ENCODE measurements around the gene BTN1A1. TPM values are rescaled to one million over a fixed set of nuclear protein-coding genes. Genes with fewer than 3 reads are reported as not detected.

Gene BTN1A1
- total RNA-seq, 2 experiments from 2014 or later = not detected

GRCh38 chr6:26482338-26482737, 17.8 kb upstream of the BTN1A1 start:
- H3K4me1 Mint-ChIP-seq = peaks cover 4% of the 10 kb centered on the region
- CTCF ChIA-PET = no interaction called here
- ATAC-seq = no peak
- no peak for DNase-seq
- no peak overlapping the region for H3K27ac Mint-ChIP-seq
- H3K27me3 Mint-ChIP-seq = no peaks in the 10 kb centered on the region
- no peaks in the 10 kb centered on the region for H3K9me3 Mint-ChIP-seq (ENCODE audit: low read depth)
- peaks cover 5% of the 10 kb centered on the region for H3K36me3 Mint-ChIP-seq
- no peak overlapping the region for H3K4me3 Mint-ChIP-seq

DNA sequence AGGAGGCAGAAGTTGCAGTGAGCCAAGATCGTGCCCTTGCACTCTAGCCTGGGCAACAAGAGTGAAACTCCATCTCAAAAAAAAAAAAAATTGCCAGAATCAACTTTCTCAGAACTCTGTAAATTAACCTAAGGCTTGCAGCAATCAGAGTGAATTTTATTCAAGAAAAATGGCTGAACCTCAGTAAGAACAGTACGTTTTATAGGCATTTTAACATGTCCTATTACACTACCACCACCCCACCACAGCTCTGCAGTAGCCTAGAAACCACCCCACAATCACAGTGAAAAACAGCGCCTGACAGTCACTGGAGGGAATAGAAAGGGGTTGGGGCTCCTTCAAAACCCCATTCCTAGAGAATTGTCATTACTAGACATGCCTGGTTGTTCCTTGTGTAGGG, 16.4 kb upstream of the BTN1A1 start:
- CTCF ChIA-PET = interaction anchor here (0.6 kb wide), 1 partner anchor 49 kb away, joined by 3 read pairs; no protein-coding TSS in a partner anchor
- H3K36me3 Mint-ChIP-seq = peaks cover 5% of the 10 kb centered on the region
- H3K4me1 Mint-ChIP-seq = peaks cover 4% of the 10 kb centered on the region
- DNase-seq (no peak), ATAC-seq (no peak)
- H3K9me3 Mint-ChIP-seq (ENCODE audit: low read depth) = peaks cover 3% of the 10 kb centered on the region
- no peak overlapping the region for H3K4me3 Mint-ChIP-seq
- H3K27ac Mint-ChIP-seq = no peak overlapping the region
- H3K27me3 Mint-ChIP-seq = no peaks in the 10 kb centered on the region

DNA sequence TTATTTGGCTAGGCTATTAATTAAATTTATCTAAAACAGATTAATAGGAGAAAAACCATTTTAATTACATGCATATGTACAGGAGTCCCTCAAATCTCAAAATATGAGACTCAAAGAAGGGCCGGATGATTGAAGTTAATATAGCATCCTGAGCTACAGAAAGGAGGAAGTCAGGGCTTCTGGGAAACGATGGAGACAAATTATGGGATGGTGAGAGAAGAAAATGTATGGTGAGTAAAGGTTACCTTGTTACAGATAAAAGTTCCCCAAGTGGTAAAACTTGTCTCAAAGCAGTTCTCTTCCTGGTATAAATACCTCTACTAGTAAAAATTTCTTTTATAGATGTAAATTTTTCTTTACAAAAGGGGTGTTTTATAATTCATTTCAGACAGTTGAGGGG, 15.9 kb upstream of the BTN1A1 start:
- CTCF ChIA-PET = interaction anchor here (0.6 kb wide), 1 partner anchor 49 kb away, joined by 3 read pairs; no protein-coding TSS in a partner anchor
- DNase-seq (no peak), ATAC-seq (no peak)
- no peaks in the 10 kb centered on the region for H3K27me3 Mint-ChIP-seq
- H3K4me3 Mint-ChIP-seq = no peak overlapping the region
- peaks cover 4% of the 10 kb centered on the region for H3K4me1 Mint-ChIP-seq
- peaks cover 3% of the 10 kb centered on the region for H3K9me3 Mint-ChIP-seq (ENCODE audit: low read depth)
- peaks cover 5% of the 10 kb centered on the region for H3K36me3 Mint-ChIP-seq
- H3K27ac Mint-ChIP-seq = no peak overlapping the region

DNA sequence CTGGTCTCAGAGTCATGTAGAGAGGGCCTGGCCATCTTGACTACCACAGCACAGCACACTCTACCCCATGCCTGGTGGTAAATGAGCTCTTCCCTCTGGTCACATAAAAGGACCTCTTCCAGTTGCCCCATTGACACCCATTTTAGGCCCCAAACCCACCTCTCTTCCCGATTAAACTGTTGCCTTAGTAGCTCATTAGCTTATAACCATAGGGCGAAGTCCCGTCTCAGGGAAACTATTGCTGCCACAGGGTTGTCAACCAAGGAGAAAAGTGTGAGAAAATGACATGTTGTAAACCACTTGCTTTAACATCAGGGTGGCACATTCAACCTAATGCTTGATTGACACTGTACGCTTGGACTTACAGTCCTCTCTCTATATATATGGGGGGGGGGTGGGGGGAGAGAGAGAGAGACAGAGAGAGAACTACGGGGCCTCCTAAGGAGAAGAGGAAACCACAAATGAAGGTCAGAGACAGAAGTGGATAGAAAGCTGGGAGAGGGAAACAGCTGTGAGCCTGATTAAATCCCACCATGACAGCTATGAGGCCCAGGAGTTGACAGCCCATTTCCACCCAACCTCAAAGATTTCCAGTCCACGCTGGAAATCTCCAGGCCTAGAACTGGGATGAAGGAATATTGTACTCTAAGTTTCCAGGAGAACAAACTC, 14.9 kb upstream of the BTN1A1 start:
- H3K36me3 Mint-ChIP-seq = peaks cover 5% of the 10 kb centered on the region
- peaks cover 3% of the 10 kb centered on the region for H3K9me3 Mint-ChIP-seq (ENCODE audit: low read depth)
- peaks cover 4% of the 10 kb centered on the region for H3K4me1 Mint-ChIP-seq
- no peak overlapping the region for H3K27ac Mint-ChIP-seq
- H3K4me3 Mint-ChIP-seq = no peak overlapping the region
- ATAC-seq (no peak), DNase-seq (no peak)
- CTCF ChIA-PET = interaction anchor here (0.7 kb wide), 1 partner anchor 87 kb away, joined by 4 read pairs; no protein-coding TSS in a partner anchor
- H3K27me3 Mint-ChIP-seq = no peaks in the 10 kb centered on the region

- DNase-seq (no peak), ATAC-seq (no peak)
- CTCF ChIA-PET = interaction anchor here (1.4 kb wide), 1 partner anchor 10 kb away, joined by 3 read pairs; no protein-coding TSS in a partner anchor
- peaks cover 5% of the 10 kb centered on the region for H3K4me1 Mint-ChIP-seq
- peaks cover 5% of the 10 kb centered on the region for H3K36me3 Mint-ChIP-seq
- H3K27ac Mint-ChIP-seq = no peak overlapping the region
- peaks cover 3% of the 10 kb centered on the region for H3K9me3 Mint-ChIP-seq (ENCODE audit: low read depth)
- no peaks in the 10 kb centered on the region for H3K27me3 Mint-ChIP-seq
- no peak overlapping the region for H3K4me3 Mint-ChIP-seq
These were observed 13.7 kb upstream of the BTN1A1 start for GRCh38 chr6:26486358-26486757.

GRCh38 chr6:26487466-26487865, 12.6 kb upstream of the BTN1A1 start:
- CTCF ChIA-PET = interaction anchor here (1.2 to 1.4 kb wide), 2 partner anchors 11 to 65 kb away, joined by 3 read pairs; no protein-coding TSS in a partner anchor
- no peak for ATAC-seq
- H3K9me3 Mint-ChIP-seq (ENCODE audit: low read depth) = peaks cover 3% of the 10 kb centered on the region

DNA sequence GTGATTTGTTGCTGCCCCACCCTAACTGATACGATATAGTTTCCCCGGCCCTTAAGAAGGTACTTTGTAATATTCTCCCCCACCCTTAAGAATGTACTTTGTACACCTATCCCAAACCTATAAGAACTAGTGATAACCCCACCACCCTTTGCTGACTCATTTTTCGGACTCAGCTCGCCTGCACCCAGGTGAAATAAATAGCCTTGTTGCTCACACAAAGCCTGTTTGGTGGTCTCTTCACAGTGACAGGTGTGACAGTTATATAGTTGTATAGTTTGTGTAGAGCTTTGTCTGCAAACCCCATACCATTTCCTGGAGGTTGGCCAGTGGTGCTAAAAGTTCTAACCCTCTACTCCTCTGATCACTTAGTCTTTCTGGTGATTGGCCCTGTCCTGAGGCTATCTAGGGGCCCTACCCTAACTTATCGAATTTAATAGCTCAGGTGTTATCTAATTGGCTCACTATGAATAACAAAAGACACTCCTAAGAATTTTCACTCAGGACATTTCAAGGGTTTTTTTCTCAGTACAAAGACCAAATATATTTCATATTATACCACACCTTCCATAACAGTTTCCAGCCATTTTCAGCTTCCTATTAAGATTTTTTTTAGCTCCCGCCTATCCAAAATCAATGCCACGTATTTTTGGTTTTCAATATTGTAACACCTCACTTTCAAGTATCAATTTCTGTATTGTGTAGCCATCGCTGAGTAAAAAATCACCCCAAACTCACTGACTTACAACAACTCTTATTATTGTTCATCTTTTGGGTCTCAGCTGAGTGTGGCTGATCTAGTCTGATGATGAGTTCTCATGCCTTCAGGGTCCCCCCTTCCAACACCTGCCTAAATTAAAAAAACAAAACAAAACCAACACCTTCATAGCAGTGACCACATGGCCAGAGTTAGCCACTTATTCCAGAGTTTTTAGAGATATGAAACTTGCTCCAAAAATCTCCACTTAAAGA, 9.8 kb upstream of the BTN1A1 start:
- no peak overlapping the region for H3K4me3 Mint-ChIP-seq
- DNase-seq (no peak), ATAC-seq (no peak)
- peaks cover 24% of the 10 kb centered on the region for H3K4me1 Mint-ChIP-seq
- no peaks in the 10 kb centered on the region for H3K27me3 Mint-ChIP-seq
- CTCF ChIA-PET = interaction anchor here (0.6 to 1.4 kb wide), 5 partner anchors 10 to 604 kb away, joined by 3 to 4 read pairs (median 3); partner anchors contain the start of gene BTN1A1
- H3K36me3 Mint-ChIP-seq = peaks cover 5% of the 10 kb centered on the region
- no peak overlapping the region for H3K27ac Mint-ChIP-seq
- H3K9me3 Mint-ChIP-seq (ENCODE audit: low read depth) = peaks cover 3% of the 10 kb centered on the region

More at GRCh38 chr6:26487466-26487865, 12.6 kb upstream of the BTN1A1 start:
- H3K36me3 Mint-ChIP-seq = peaks cover 5% of the 10 kb centered on the region
- H3K27me3 Mint-ChIP-seq = no peaks in the 10 kb centered on the region
- H3K4me1 Mint-ChIP-seq = peaks cover 7% of the 10 kb centered on the region
- no peak for DNase-seq
- no peak overlapping the region for H3K4me3 Mint-ChIP-seq
- H3K27ac Mint-ChIP-seq = no peak overlapping the region

GRCh38 chr6:26491604-26492003, 8.5 kb upstream of the BTN1A1 start:
- CTCF ChIA-PET = interaction anchor here (1.4 kb wide), 1 partner anchor 72 kb away, joined by 3 read pairs; no protein-coding TSS in a partner anchor
- no peak for ATAC-seq

GRCh38 chr6:26493258-26493657, 6.8 kb upstream of the BTN1A1 start:
- Mint-ChIP-seq H3K4me3 (no peak overlapping the region), H3K4me1 (peaks cover 24% of the 10 kb centered on the region), H3K36me3 (no peaks in the 10 kb centered on the region), H3K27ac (no peak overlapping the region), H3K9me3 (ENCODE audit: low read depth) (no peaks in the 10 kb centered on the region), H3K27me3 (peaks cover 2% of the 10 kb centered on the region)
- CTCF ChIA-PET = interaction anchor here (1.7 kb wide), 1 partner anchor 152 kb away, joined by 6 read pairs; no protein-coding TSS in a partner anchor
- DNase-seq (no peak), ATAC-seq (peak; percentile 78)

More at GRCh38 chr6:26491604-26492003, 8.5 kb upstream of the BTN1A1 start:
- Mint-ChIP-seq H3K4me1 (peaks cover 24% of the 10 kb centered on the region), H3K4me3 (no peak overlapping the region), H3K27ac (no peak overlapping the region), H3K36me3 (no peaks in the 10 kb centered on the region), H3K9me3 (ENCODE audit: low read depth) (peaks cover 3% of the 10 kb centered on the region), H3K27me3 (no peaks in the 10 kb centered on the region)
- no peak for DNase-seq

GRCh38 chr6:26494117-26494516, 6.0 kb upstream of the BTN1A1 start:
- ATAC-seq (no peak), DNase-seq (no peak)
- H3K36me3 Mint-ChIP-seq = no peaks in the 10 kb centered on the region
- H3K27me3 Mint-ChIP-seq = peaks cover 2% of the 10 kb centered on the region
- H3K4me3 Mint-ChIP-seq = no peak overlapping the region
- H3K27ac Mint-ChIP-seq = no peak overlapping the region
- peaks cover 24% of the 10 kb centered on the region for H3K4me1 Mint-ChIP-seq
- CTCF ChIA-PET = interaction anchor here (1.7 kb wide), 1 partner anchor 153 kb away, joined by 6 read pairs; no protein-coding TSS in a partner anchor
- no peaks in the 10 kb centered on the region for H3K9me3 Mint-ChIP-seq (ENCODE audit: low read depth)

DNA sequence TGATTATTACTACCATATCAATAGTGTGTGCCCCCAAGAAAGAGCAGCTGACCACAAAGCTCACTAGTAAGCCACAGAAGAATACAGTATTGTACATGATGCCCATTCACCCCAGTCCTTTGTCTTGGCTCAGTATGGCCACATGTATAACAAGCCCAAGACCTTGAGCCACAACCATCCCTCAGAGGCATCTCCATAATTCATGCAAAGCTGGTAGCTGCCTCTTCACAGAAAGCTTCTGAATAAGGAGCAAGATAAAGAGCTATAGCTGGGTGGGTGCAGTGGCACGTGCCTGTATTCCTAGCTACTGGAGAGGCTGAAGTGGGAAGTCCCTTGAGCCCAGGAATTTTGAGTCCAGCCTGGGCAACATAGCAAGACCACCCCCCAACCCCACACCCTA, 4.8 kb upstream of the BTN1A1 start:
- ATAC-seq (no peak), DNase-seq (no peak)
- H3K4me1 Mint-ChIP-seq = peaks cover 24% of the 10 kb centered on the region
- CTCF ChIA-PET = interaction anchor here (1.6 to 1.7 kb wide), 2 partner anchors 38 to 154 kb away, joined by 4 to 6 read pairs; partner anchors contain the start of gene BTN2A1
- no peaks in the 10 kb centered on the region for H3K9me3 Mint-ChIP-seq (ENCODE audit: low read depth)
- no peaks in the 10 kb centered on the region for H3K36me3 Mint-ChIP-seq
- peaks cover 2% of the 10 kb centered on the region for H3K27me3 Mint-ChIP-seq
- no peak overlapping the region for H3K27ac Mint-ChIP-seq
- no peak overlapping the region for H3K4me3 Mint-ChIP-seq

GRCh38 chr6:26497610-26498009, 2.5 kb upstream of the BTN1A1 start:
- Mint-ChIP-seq H3K27ac (no peak overlapping the region), H3K36me3 (no peaks in the 10 kb centered on the region), H3K4me1 (peaks cover 28% of the 10 kb centered on the region), H3K4me3 (no peak overlapping the region), H3K27me3 (peaks cover 22% of the 10 kb centered on the region), H3K9me3 (ENCODE audit: low read depth) (no peaks in the 10 kb centered on the region)
- CTCF ChIA-PET = no interaction called here
- DNase-seq = no peak
- ATAC-seq = no peak

GRCh38 chr6:26501482-26501986, 1.4 kb downstream of the BTN1A1 start:
- Mint-ChIP-seq H3K4me1 (peaks cover 10% of the 10 kb centered on the region), H3K27me3 (peaks cover 44% of the 10 kb centered on the region), H3K9me3 (ENCODE audit: low read depth) (no peaks in the 10 kb centered on the region), H3K36me3 (no peaks in the 10 kb centered on the region), H3K27ac (peak overlapping the region; percentile 29), H3K4me3 (peak overlapping the region; percentile 60)
- DNase-seq (peak; percentile 42), ATAC-seq (peak; percentile 80)
- CTCF ChIA-PET = interaction anchor here (0.8 to 1.3 kb wide), 2 partner anchors 56 to 161 kb away, joined by 3 read pairs; no protein-coding TSS in a partner anchor
